D721Med (cell line): ENCODE results near the gene DCTN2.

ENCODE experiments used
- DNase-seq: peaks from one replicate; pipeline ENCODE4 v3.0.0; 2011; ENCODE audit warnings: low spot score; ENCODE audit not compliant: insufficient read length
- FAIRE-seq: peaks from 2 replicates; lab custom pipeline; 2011; peaks lifted over from hg19 to GRCh38; lab: Jason Lieb, UNC
- TF ChIP-seq, protein P1 (sequence below): IDR thresholded peaks from 2 replicates; pipeline ENCODE4 v1.5.1; 2012; ENCODE audit warnings: mild to moderate bottlenecking, control low read depth; ENCODE audit not compliant: insufficient read depth; ENCODE audit errors: missing control alignments

Gene DCTN2

DNA sequence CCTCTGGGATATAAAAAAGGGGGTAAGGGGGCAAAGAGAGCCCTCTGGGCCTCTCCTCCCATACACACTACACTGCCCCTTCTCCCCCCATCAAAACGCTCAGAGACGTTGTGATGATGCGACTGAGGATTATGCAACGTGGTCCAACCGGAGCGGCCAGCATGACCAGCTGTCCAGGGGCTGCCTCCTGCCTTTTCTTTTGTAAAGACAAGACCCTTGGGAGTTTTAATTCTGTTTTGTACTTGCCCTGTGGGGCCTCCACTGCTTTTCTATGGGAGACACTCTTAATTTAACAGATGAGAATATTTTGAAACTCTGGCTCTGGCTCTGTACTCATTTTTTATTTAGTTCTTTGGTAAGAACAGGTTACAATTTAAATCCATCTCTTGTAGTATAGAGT lies 17.2 kb downstream of the DCTN2 start:
- TF ChIP-seq, protein P1, sequence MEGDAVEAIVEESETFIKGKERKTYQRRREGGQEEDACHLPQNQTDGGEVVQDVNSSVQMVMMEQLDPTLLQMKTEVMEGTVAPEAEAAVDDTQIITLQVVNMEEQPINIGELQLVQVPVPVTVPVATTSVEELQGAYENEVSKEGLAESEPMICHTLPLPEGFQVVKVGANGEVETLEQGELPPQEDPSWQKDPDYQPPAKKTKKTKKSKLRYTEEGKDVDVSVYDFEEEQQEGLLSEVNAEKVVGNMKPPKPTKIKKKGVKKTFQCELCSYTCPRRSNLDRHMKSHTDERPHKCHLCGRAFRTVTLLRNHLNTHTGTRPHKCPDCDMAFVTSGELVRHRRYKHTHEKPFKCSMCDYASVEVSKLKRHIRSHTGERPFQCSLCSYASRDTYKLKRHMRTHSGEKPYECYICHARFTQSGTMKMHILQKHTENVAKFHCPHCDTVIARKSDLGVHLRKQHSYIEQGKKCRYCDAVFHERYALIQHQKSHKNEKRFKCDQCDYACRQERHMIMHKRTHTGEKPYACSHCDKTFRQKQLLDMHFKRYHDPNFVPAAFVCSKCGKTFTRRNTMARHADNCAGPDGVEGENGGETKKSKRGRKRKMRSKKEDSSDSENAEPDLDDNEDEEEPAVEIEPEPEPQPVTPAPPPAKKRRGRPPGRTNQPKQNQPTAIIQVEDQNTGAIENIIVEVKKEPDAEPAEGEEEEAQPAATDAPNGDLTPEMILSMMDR = no peak
- DNase-seq = no peak
- no peak for FAIRE-seq

DNA sequence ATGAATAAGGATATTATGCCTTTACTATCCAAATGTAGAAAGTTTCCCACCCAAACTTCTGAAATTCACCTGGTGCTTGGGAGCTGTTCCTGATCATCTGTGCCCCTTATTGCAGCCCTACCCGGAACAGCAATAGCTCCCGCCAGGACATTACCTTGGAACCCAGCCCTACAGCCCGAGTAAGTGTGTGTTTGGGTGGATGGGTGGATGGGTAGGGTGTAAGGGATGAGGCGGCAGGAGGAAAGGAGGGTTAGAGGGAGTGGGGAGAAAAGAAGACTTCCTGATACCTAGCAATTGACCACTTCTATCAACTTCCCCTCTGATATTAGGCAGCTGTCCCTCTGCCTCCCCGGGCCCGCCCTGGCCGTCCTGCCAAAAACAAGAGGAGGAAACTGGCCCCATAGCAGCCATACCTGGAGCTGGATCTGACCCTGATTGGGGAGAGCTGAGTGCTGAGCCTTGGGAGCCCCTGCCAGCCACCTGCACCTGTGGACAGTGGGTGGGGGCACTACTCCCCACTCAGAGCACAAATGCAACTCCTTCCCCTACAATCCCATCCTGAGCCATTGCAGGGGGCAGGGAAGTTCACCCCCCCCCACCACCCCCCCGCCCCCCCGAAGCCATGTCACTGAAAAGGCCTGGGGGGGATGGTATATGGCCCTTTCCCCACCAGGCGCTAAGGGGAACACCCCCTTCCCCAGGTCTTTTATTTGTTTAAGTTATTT lies 18.0 kb downstream of the DCTN2 start:
- TF ChIP-seq, protein P1 = no peak
- FAIRE-seq = no peak
- DNase-seq = no peak

DNA sequence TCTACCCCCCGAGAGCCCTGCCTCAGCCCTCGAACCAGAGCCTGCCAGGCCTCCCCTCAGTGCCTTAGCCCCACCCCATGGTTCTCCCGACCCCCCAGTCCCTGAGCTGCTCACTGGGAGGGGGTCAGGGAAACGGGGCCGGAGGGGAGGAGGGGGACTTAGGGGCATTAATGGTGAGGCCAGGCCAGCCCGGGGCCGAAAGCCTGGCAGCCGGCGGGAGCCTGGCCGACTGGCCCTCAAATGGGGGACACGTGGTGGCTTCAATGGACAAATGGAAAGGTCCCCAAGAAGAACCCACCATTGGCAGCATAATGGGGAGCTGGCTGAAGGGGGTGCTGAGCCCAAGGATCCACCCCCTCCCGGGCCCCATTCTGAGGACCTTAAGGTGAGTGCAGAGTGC lies 18.8 kb downstream of the DCTN2 start:
- TF ChIP-seq, protein P1 = no peak
- DNase-seq (no peak), FAIRE-seq (no peak)

DNA sequence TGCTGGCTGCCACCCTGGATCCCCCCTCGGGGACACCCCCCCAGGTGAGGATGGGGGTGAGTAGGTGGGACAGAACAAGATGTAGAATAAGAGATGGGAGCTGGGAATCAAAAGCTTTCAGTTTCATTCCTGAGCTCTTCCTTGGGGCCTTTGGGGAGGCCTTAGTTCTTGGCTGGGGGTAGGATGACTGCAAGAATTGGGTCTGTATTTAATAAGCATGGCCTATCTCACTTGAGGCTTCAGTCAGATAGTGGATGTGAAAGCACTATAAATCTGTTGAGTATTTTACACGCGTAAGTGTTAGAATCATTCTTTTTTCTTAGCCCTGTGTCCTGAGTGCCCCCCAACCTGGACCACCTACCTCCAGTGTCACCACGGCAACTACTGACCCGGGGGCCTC lies 19.8 kb downstream of the DCTN2 start:
- FAIRE-seq (no peak), DNase-seq (no peak)
- TF ChIP-seq, protein P1 = no peak

DNA sequence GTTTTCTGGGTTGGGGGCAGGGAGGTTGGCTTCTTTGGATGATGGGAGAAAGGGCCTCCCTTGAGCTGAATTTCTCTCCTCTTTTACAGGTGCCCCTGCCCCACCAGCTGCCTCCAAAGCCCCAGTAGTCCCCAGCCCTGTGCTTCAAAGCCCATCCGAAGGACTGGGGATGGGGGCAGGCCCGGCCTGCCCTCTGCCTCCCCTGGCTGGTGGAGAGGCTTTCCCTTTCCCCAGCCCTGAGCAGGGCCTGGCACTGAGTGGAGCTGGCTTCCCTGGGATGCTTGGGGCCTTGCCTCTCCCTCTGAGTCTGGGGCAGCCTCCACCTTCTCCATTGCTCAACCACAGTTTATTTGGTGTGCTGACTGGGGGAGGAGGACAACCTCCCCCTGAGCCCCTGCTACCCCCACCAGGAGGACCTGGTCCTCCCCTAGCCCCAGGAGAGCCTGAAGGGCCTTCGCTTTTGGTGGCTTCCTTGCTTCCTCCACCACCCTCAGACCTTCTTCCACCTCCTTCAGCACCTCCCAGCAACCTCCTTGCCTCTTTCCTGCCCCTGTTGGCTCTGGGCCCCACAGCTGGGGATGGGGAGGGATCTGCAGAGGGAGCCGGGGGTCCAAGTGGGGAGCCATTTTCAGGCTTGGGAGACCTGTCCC lies 20.4 kb downstream of the DCTN2 start:
- TF ChIP-seq, protein P1 = no peak
- FAIRE-seq (no peak), DNase-seq (no peak)

DNA sequence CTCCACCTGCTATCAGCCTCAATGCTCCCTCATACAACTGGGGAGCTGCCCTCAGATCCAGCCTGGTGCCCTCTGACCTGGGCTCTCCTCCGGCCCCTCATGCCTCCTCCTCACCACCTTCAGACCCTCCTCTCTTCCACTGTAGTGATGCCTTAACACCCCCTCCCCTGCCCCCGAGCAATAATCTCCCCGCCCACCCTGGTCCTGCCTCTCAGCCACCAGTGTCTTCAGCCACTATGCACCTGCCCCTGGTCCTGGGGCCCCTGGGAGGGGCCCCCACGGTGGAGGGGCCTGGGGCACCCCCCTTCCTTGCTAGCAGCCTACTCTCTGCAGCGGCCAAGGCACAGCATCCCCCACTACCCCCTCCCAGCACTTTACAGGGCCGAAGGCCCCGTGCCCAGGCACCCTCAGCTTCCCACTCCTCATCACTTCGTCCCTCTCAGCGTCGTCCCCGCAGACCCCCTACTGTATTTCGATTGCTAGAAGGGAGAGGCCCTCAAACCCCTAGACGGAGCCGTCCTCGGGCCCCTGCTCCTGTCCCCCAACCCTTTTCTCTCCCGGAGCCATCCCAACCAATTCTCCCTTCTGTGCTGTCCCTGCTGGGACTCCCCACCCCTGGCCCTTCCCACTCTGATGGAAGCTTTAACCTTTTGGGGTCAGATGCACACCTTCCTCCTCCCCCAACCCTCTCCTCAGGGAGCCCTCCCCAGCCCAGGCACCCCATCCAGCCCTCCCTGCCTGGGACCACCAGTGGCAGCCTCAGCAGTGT lies 21.2 kb downstream of the DCTN2 start:
- FAIRE-seq = no peak
- TF ChIP-seq, protein P1 = no peak
- DNase-seq = no peak
